Germinal center (tissue), 1 donor: Measurements from ENCODE around the gene CD300LB.
A peak's percentile ranks its signal among the peaks of the same experiment; 100 is the strongest.
"Not testable (repeated sequence)": the region's sequence is repeated elsewhere in the genome, so short reads cannot be mapped to it uniquely, and the experiment has no call there.

ENCODE experiments used
- DNase-seq: peaks from one replicate; pipeline ENCODE4 v3.0.0; 2012; ENCODE audit warnings: mixed read lengths, low spot score

The CD300LB gene

GRCh38 chr17:74493331-74493833, 37.9 kb downstream of the CD300LB start:
- DNase-seq, result peak; percentile 51

- DNase-seq, result no peak
Measured at GRCh38 chr17:74491626-74492025, 39.6 kb downstream of the CD300LB start.

- no peak for DNase-seq
Measured at GRCh38 chr17:74490716-74491115, 40.6 kb downstream of the CD300LB start.

GRCh38 chr17:74488276-74488675, 43.0 kb downstream of the CD300LB start:
- DNase-seq, result not testable (repeated sequence)

- no peak for DNase-seq
Measured at GRCh38 chr17:74485841-74486240, 45.4 kb downstream of the CD300LB start.

- no peak for DNase-seq
Measured at GRCh38 chr17:74485022-74485743, 46.1 kb downstream of the CD300LB start.

GRCh38 chr17:74484066-74484465, 47.2 kb downstream of the CD300LB start:
- DNase-seq, result no peak

GRCh38 chr17:74481621-74482020, 49.7 kb downstream of the CD300LB start:
- no peak for DNase-seq

- DNase-seq, result no peak
Measured at GRCh38 chr17:74480290-74480689, 51.0 kb downstream of the CD300LB start.

- DNase-seq, result no peak
Measured at GRCh38 chr17:74478420-74479100, 52.7 kb downstream of the CD300LB start.

GRCh38 chr17:74477411-74477810, 53.9 kb downstream of the CD300LB start:
- no peak for DNase-seq

- no peak for DNase-seq
Measured at GRCh38 chr17:74475189-74475588, 56.1 kb downstream of the CD300LB start.

GRCh38 chr17:74474043-74474792, 57.1 kb downstream of the CD300LB start:
- DNase-seq, result no peak

- no peak for DNase-seq
Measured at GRCh38 chr17:74473294-74473693, 58.0 kb downstream of the CD300LB start.

GRCh38 chr17:74472890-74473289, 58.4 kb downstream of the CD300LB start:
- no peak for DNase-seq

- no peak for DNase-seq
Measured at GRCh38 chr17:74471341-74471740, 59.9 kb downstream of the CD300LB start.
